WTC11 (cell line): ENCODE measurements around the gene HLA-DPA1.

Experiments used
- ATF2 ChIP-seq: sonication (generic); formaldehyde crosslinking; IDR thresholded peaks from 2 replicates; pipeline ENCODE4 v1.8.1; 2022; ENCODE audit warnings: low read depth, missing genetic modification reagents, borderline replicate concordance
- ZBTB21 ChIP-seq: sonication (generic); formaldehyde crosslinking; IDR thresholded peaks from 2 replicates; pipeline ENCODE4 v1.8.1; 2023; ENCODE audit warnings: mild to moderate bottlenecking, missing genetic modification reagents, borderline replicate concordance
- ZNF423 ChIP-seq: fragments of 250-450 bp; sonication (Bioruptor Pico); IDR thresholded peaks from 2 replicates; pipeline ENCODE4 v2.1.2; 2022; ENCODE audit warnings: mild to moderate bottlenecking, moderate library complexity
- TF ChIP-seq, protein P1 (sequence below): fragments of 200-600 bp; IDR thresholded peaks from 2 replicates; pipeline ENCODE4 v1.8.0; 2022; ENCODE audit warnings: antibody characterized with exemption

DNA sequence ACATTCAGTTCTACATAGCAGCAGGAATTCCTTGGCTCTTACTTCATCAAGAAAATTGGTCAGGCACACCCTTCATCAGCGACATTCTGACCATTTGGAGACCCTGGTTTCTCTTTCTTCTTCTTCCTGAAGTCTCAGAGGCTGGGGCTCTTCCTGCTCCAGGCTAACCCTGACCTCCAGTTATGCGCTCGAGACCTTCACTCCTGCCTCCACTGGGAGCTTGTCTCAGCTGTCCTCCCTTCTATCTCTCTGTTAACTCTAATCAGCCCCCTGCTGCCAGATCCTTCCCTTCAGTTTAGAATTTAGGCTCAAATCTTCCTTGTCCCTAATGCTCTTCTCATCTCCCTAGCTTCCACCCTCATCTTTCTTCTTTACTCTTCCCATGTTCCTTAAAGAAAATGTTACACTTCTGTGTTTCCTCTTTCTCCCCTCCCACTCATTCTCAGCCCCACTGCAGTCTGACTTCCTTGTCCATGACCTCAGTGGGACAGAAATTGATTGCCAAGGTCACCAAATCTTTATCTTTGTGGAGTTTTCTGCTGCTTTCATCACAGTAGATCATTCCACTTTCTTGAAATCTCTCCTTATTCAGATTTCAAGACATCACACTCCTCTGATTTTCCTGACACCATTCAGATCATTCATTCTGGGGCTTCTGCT lies 55.6 kb downstream of the HLA-DPA1 start:
- no peak for TF ChIP-seq ZBTB21 (CRISPR knock-in tag)
- no peak for TF ChIP-seq ZNF423 (CRISPR knock-in tag)
- TF ChIP-seq, protein P1, sequence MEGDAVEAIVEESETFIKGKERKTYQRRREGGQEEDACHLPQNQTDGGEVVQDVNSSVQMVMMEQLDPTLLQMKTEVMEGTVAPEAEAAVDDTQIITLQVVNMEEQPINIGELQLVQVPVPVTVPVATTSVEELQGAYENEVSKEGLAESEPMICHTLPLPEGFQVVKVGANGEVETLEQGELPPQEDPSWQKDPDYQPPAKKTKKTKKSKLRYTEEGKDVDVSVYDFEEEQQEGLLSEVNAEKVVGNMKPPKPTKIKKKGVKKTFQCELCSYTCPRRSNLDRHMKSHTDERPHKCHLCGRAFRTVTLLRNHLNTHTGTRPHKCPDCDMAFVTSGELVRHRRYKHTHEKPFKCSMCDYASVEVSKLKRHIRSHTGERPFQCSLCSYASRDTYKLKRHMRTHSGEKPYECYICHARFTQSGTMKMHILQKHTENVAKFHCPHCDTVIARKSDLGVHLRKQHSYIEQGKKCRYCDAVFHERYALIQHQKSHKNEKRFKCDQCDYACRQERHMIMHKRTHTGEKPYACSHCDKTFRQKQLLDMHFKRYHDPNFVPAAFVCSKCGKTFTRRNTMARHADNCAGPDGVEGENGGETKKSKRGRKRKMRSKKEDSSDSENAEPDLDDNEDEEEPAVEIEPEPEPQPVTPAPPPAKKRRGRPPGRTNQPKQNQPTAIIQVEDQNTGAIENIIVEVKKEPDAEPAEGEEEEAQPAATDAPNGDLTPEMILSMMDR: no peak
- no peak for TF ChIP-seq ATF2 (CRISPR knock-in tag)
